Tibial artery (tissue), 4 donors: ENCODE results near the gene FAM209A.

Experiments
- DNase-seq, 2 donors: peaks; one replicate each; pipeline ENCODE4 v3.0.0-alpha.2; 2019
- H3K27ac ChIP-seq, 2 donors: fragments of 200-600 bp; sonication (generic) in 1 of 2; 1 replicate in 1 of 2; 2 replicates in 1 of 2; pipeline ENCODE4 v1.5.1; 2018 to 2019; ENCODE audit warnings: mild to moderate bottlenecking in 1 of 2
- H3K27me3 ChIP-seq, 2 donors: fragments of 200-600 bp; sonication (generic) in 1 of 2; one replicate each; pipeline versions ENCODE4 v1.5.1 to v1.6.0; 2016 to 2019
- H3K36me3 ChIP-seq, 3 donors: fragments of 200-600 bp; sonication (generic) in 2 of 3; one replicate each; pipeline ENCODE4 v1.5.1; 2016 to 2019; ENCODE audit warnings: mild to moderate bottlenecking in 2 of 3
- H3K4me1 ChIP-seq, 4 donors: fragments of 200-600 bp; sonication (generic) in 2 of 4; 1 replicate in 3 of 4; 2 replicates in 1 of 4; pipeline ENCODE4 v1.5.1; 2016 to 2019
- H3K4me3 ChIP-seq, 2 donors: fragments of 200-600 bp; sonication (generic) in 1 of 2; 1 replicate in 1 of 2; 2 replicates in 1 of 2; pipeline ENCODE4 v1.5.1; 2018 to 2019; ENCODE audit warnings: mild to moderate bottlenecking in 2 of 2
- H3K9me3 ChIP-seq, 3 donors: fragments of 200-600 bp; sonication (generic) in 1 of 3; one replicate each; pipeline ENCODE4 v1.5.1; 2016 to 2019
- CTCF ChIP-seq, 2 experiments: fragments of 200-600 bp in 1 of 2; fragments of 450-650 bp in 1 of 2; IDR thresholded peaks; one replicate each; pipeline ENCODE4 v1.5.1; 2017 to 2019; ENCODE audit warnings: antibody characterized with exemption in 2 of 2, mild to moderate bottlenecking in 1 of 2, moderate library complexity in 1 of 2
- intact Hi-C: fragments of 100-400 bp; cut with DNase I; formaldehyde crosslinking; loops from one replicate; pipeline ENCODE4 v1.15.0; 2023; ENCODE audit warnings: low total_unique reads

Gene FAM209A

GRCh38 chr20:56540415-56540814, 15.9 kb downstream of the FAM209A start:
- no peak overlapping the region for H3K4me3 ChIP-seq
- intact Hi-C loops: loop anchor here (10.0 kb wide), 1 partner anchor 804 kb away; no protein-coding TSS in a partner anchor
- no peaks in the 10 kb centered on the region for H3K4me1 ChIP-seq
- no peaks in the 10 kb centered on the region for H3K36me3 ChIP-seq
- H3K9me3 ChIP-seq: no peaks in the 10 kb centered on the region
- H3K27ac ChIP-seq: no peak overlapping the region
- no peak for DNase-seq
- H3K27me3 ChIP-seq: no peaks in the 10 kb centered on the region
- no peak for TF ChIP-seq CTCF (IDR thresholded peaks at IDR 0.05)

- Histone ChIP-seq H3K4me3 (no peak overlapping the region), H3K27ac (no peak overlapping the region), H3K4me1 (no peaks in the 10 kb centered on the region), H3K9me3 (no peaks in the 10 kb centered on the region), H3K27me3 (no peaks in the 10 kb centered on the region), H3K36me3 (no peaks in the 10 kb centered on the region)
- intact Hi-C loops: loop anchor here (10.0 kb wide), 1 partner anchor 802 kb away; no protein-coding TSS in a partner anchor
- no peak for TF ChIP-seq CTCF (IDR thresholded peaks at IDR 0.05)
- DNase-seq: no peak
These were observed 18.0 kb downstream of the FAM209A start for GRCh38 chr20:56542489-56543030.

- no peak for TF ChIP-seq CTCF (IDR thresholded peaks at IDR 0.05)
- Histone ChIP-seq H3K4me1 (no peaks in the 10 kb centered on the region), H3K27me3 (peaks cover 0 to 3% of the 10 kb centered on the region in 2 donors), H3K4me3 (no peak overlapping the region), H3K9me3 (no peaks in the 10 kb centered on the region), H3K27ac (no peak overlapping the region), H3K36me3 (no peaks in the 10 kb centered on the region)
- no peak for DNase-seq
- intact Hi-C loops: no loop called here
These were observed 27.0 kb downstream of the FAM209A start for GRCh38 chr20:56551571-56551970.

- Histone ChIP-seq H3K4me1 (no peaks in the 10 kb centered on the region), H3K9me3 (no peaks in the 10 kb centered on the region), H3K4me3 (no peak overlapping the region), H3K27me3 (peaks cover 0 to 3% of the 10 kb centered on the region in 2 donors), H3K27ac (no peak overlapping the region), H3K36me3 (no peaks in the 10 kb centered on the region)
- no peak for TF ChIP-seq CTCF (IDR thresholded peaks at IDR 0.05)
- intact Hi-C loops: no loop called here
- no peak for DNase-seq
These were observed 28.5 kb downstream of the FAM209A start for GRCh38 chr20:56552911-56553629.

GRCh38 chr20:56554869-56555268, 30.3 kb downstream of the FAM209A start:
- intact Hi-C loops: no loop called here
- TF ChIP-seq CTCF (IDR thresholded peaks at IDR 0.05): no peak
- H3K27ac ChIP-seq: no peak overlapping the region
- H3K9me3 ChIP-seq: no peaks in the 10 kb centered on the region
- H3K4me3 ChIP-seq: no peak overlapping the region
- peaks cover 0 to 3% of the 10 kb centered on the region in 2 donors for H3K27me3 ChIP-seq
- no peaks in the 10 kb centered on the region for H3K36me3 ChIP-seq
- DNase-seq: peak in 1 of 2 donors; percentile 32
- H3K4me1 ChIP-seq: no peaks in the 10 kb centered on the region
